ENCODE data around the gene FIBCD1. TPM values are rescaled to one million over a fixed set of nuclear protein-coding genes. Genes with fewer than 3 reads are reported as not detected.
A peak's percentile ranks its signal among the peaks of the same experiment; 100 is the strongest.

FIBCD1 gene, protein sequence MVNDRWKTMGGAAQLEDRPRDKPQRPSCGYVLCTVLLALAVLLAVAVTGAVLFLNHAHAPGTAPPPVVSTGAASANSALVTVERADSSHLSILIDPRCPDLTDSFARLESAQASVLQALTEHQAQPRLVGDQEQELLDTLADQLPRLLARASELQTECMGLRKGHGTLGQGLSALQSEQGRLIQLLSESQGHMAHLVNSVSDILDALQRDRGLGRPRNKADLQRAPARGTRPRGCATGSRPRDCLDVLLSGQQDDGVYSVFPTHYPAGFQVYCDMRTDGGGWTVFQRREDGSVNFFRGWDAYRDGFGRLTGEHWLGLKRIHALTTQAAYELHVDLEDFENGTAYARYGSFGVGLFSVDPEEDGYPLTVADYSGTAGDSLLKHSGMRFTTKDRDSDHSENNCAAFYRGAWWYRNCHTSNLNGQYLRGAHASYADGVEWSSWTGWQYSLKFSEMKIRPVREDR
- total RNA-seq (2021; fragmentation: NEBNext Ultra II Directional; extraction: Animal tissue kit (Norgen Biotek cat#: 25700)) (5.3 and 6.1 TPM in 2 replicates), polyA plus RNA-seq (2011; rRNA removed) (8.8 and 13.2 TPM in 2 replicates), polyA minus RNA-seq (2011; rRNA and poly(A)+ RNA removed) (0.66 and 1.2 TPM in 2 replicates)
- polyA plus RNA-seq (2011; cell fraction: cytosol; rRNA removed) = 5.6 TPM
- polyA plus RNA-seq (2011; cell fraction: nucleus; rRNA removed) = 11.0 TPM
- 3.9 to 10.9 TPM (median 7.8 TPM) in 4 replicates for polyA plus RNA-seq (2012, experiment 1 of 2)
- 5.2 TPM for polyA plus RNA-seq (2012, experiment 2 of 2)
- polyA plus RNA-seq (2013, experiment 1 of 2) = 11.6 TPM
- 10.8 TPM for polyA plus RNA-seq (2013, experiment 2 of 2)
- polyA minus RNA-seq (2011; cell fraction: cytosol; rRNA and poly(A)+ RNA removed) = 2.1 TPM
- polyA minus RNA-seq (2011; cell fraction: nucleus; rRNA and poly(A)+ RNA removed) = 1.2 TPM
- long read RNA-seq, experiment 1, partial matches to known transcripts = 2 of 3 reads
- long read RNA-seq, experiment 1, other reads (novel, unspliced or antisense) = 1 of 3 reads
- long read RNA-seq, experiment 2 = 0 reads

DNA sequence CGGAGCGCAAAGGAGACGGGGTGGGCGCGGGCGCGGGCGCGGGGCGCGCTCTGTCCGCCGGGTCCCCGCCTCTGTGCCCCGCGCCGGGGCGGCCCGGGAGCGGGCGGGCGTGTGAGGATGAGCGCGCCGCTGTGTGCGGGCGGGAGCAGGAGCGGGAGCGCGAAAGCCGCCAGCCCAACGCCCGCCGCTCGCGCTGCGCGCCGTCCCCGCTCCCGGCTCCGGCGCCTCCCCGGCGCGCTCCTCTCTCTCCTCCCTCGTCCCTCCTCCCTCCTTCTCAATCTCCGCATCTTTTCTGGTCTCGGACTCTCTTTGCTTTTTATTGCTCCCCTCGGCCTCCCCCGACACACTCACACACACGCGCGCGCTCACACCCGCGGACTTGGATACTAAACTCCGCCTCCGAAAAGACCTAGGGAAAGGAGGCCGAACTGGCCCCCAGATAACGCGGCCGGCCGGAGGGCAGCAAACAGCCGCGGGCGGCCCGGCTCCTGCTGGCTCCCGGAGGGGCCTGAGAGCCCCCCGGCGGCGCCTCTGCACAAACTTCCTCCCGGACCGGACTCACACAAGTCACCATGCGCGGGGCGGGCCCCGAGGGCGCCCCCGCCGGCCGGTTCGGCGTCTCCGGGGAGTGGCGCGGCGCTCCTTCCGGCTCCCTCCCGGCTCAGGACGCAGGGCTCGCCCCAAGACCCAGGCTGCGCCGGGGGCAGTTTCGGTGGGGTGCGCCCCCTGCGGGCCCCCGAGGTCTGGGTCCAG lies at the start of gene FIBCD1:
Gene FIBCD1, minus strand, starts transcription at position 596 of the 753 bp plus-strand sequence. CDS start 640 bp downstream, outside the sequence.
- no peak within 1 kb of the TSS for H2BK120ac ChIP-seq (replicated peaks; ENCODE audit: low read depth, low read length)
- H3K79me2 ChIP-seq (ENCODE audit: control insufficient read depth in 1 of 2, insufficient read depth in 2 of 2, low read length in 2 of 2) = no peaks in the 10 kb centered on the region
- POLR2A ChIA-PET (ENCODE audit: partially characterized antibody) = interaction anchor here (0.6 kb wide), 1 partner anchor 111 kb away, joined by 3 read pairs; no protein-coding TSS in a partner anchor
- 1% methylated on average over 25 of the region's 98 CpGs; no CpG with 5 or more reads in 1 of the 2 experiments for WGBS, 2 experiments (ENCODE audit: extremely low coverage in 1 of 2, insufficient coverage in 1 of 2, insufficient read length in 1 of 2, insufficient replicate concordance in 2 of 2, low coverage in 1 of 2, low lambda C conversion rate in 2 of 2, missing lambda C conversion rate in 1 of 2)
- peak within 1 kb of the TSS; percentile 60; the same call in 1 of the 2 replicates for H2BK12ac ChIP-seq (ENCODE audit: low read depth, low read length)
- H3K4me3 ChIP-seq (ENCODE audit: extremely low read depth in 1 of 4, insufficient read depth in 2 of 4, low read depth in 3 of 4, low read length in 4 of 4) = peak within 1 kb of the TSS; percentile 56 to 96 (median 62)
- peak within 1 kb of the TSS in 1 of 4 experiments; percentile 63; a peak in 2 of 7 replicates for H3K9ac ChIP-seq (replicated peaks in 1 of 4; ENCODE audit: extremely low read depth in 1 of 4, low read depth in 3 of 4, low read length in 3 of 4)
- no peak within 1 kb of the TSS for H3K14ac ChIP-seq (ENCODE audit: insufficient read length)
- CTCF ChIA-PET (ENCODE audit: partially characterized antibody) = interaction anchor here (1.0 to 1.4 kb wide), 4 partner anchors 32 to 72 kb away, joined by 3 to 4 read pairs (median 3); no protein-coding TSS in a partner anchor
- H3K36me3 ChIP-seq (ENCODE audit: control insufficient read depth in 2 of 4, insufficient read depth in 4 of 4, low read length in 3 of 4) = no peaks in the 10 kb centered on the region; a peak in 1 of 8 replicates
- peaks cover 14% of the 10 kb centered on the region; the same call in 1 of the 2 replicates for H3K23me2 ChIP-seq (ENCODE audit: low read depth, low read length)
- H4K20me1 ChIP-seq (replicated peaks in 1 of 2; ENCODE audit: control insufficient read depth in 1 of 2, insufficient read depth in 2 of 2, low read length in 2 of 2) = peaks cover 3 to 5% of the 10 kb centered on the region in 2 experiments
- no peak within 1 kb of the TSS for H3K56ac ChIP-seq (replicated peaks; ENCODE audit: insufficient read length, low read depth, low read length)
- H3K4me2 ChIP-seq (ENCODE audit: insufficient read depth in 1 of 2, low read depth in 2 of 2, low read length in 2 of 2) = peak within 1 kb of the TSS; percentile 0 to 83
- peak within 1 kb of the TSS; percentile 43 for H4K8ac ChIP-seq (ENCODE audit: extremely low read depth, insufficient read depth, low read length)
- no peaks in the 10 kb centered on the region for H3K9me3 ChIP-seq (ENCODE audit: insufficient read depth in 2 of 2, low read depth in 1 of 2, low read length in 1 of 2)
- H2BK15ac ChIP-seq (ENCODE audit: low read length) = no peak within 1 kb of the TSS
- H2AFZ ChIP-seq (ENCODE audit: low read length) = no peak within 1 kb of the TSS; the same call in 1 of the 2 replicates
- H2BK20ac ChIP-seq (ENCODE audit: low read length) = no peak within 1 kb of the TSS
- DNase-seq (ENCODE audit: low read depth in 1 of 2, low spot score in 2 of 2) = peak in 1 of 2 experiments; percentile 84
- no peaks in the 10 kb centered on the region for H3K79me1 ChIP-seq (ENCODE audit: low read depth, low read length)
- no peak within 1 kb of the TSS for H3K27ac ChIP-seq (ENCODE audit: low read depth, low read length)
- peak within 1 kb of the TSS; percentile 40 for H3K4ac ChIP-seq (replicated peaks; ENCODE audit: insufficient read length, low read depth, low read length)
- peaks cover 8 to 46% (median 22%) of the 10 kb centered on the region in 4 experiments for H3K4me1 ChIP-seq (replicated peaks in 1 of 4; ENCODE audit: control insufficient read depth in 3 of 4, insufficient read depth in 4 of 4, low read length in 3 of 4)
- no peak within 1 kb of the TSS for H3K23ac ChIP-seq (ENCODE audit: insufficient read length)
- peaks cover 18 to 44% (median 32%) of the 10 kb centered on the region in 4 experiments for H3K27me3 ChIP-seq (replicated peaks in 1 of 4; ENCODE audit: control insufficient read depth in 3 of 4, extremely low read depth in 1 of 4, insufficient read depth in 3 of 4, low read length in 3 of 4)
- no peak for FAIRE-seq
- no peak within 1 kb of the TSS for H2BK5ac ChIP-seq (ENCODE audit: low read depth, low read length)
- H4K91ac ChIP-seq (replicated peaks; ENCODE audit: insufficient read length, low read length) = no peak within 1 kb of the TSS
- peak within 1 kb of the TSS; percentile 78 for H3K18ac ChIP-seq (ENCODE audit: extremely low read depth, low read length)
- H4K5ac ChIP-seq (ENCODE audit: insufficient read length, low read depth, low read length) = no peak within 1 kb of the TSS
- H2AK5ac ChIP-seq (ENCODE audit: low read depth, low read length) = no peak within 1 kb of the TSS
- TF ChIP-seq CHD1 (IDR thresholded peaks at IDR 0.05; ENCODE audit: low read depth, low read length) = no peak
- TF ChIP-seq ASH2L (IDR thresholded peaks at IDR 0.05; ENCODE audit: low read length) = peak; percentile 49
- TF ChIP-seq, protein P1, sequence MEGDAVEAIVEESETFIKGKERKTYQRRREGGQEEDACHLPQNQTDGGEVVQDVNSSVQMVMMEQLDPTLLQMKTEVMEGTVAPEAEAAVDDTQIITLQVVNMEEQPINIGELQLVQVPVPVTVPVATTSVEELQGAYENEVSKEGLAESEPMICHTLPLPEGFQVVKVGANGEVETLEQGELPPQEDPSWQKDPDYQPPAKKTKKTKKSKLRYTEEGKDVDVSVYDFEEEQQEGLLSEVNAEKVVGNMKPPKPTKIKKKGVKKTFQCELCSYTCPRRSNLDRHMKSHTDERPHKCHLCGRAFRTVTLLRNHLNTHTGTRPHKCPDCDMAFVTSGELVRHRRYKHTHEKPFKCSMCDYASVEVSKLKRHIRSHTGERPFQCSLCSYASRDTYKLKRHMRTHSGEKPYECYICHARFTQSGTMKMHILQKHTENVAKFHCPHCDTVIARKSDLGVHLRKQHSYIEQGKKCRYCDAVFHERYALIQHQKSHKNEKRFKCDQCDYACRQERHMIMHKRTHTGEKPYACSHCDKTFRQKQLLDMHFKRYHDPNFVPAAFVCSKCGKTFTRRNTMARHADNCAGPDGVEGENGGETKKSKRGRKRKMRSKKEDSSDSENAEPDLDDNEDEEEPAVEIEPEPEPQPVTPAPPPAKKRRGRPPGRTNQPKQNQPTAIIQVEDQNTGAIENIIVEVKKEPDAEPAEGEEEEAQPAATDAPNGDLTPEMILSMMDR (IDR thresholded peaks at IDR 0.05; ENCODE audit: control extremely low read depth in 1 of 3, insufficient read depth in 1 of 3, low read depth in 1 of 3, low read length in 3 of 3) = peak in 2 of 3 experiments; percentile 34 to 39; a peak in 3 of 4 replicates
- 0 out of 2 replicates have a peak, but pooled peaks have one; percentile 27 for TF ChIP-seq EGR1 (IDR thresholded peaks at IDR 0.05; ENCODE audit: borderline replicate concordance, low read depth, low read length)
